ENCODE measurements around the gene PCSK6.

PCSK6 gene

GRCh38 chr15:101448336-101448735, 41.2 kb downstream of the PCSK6 start:
- TF ChIP-seq, protein P1, sequence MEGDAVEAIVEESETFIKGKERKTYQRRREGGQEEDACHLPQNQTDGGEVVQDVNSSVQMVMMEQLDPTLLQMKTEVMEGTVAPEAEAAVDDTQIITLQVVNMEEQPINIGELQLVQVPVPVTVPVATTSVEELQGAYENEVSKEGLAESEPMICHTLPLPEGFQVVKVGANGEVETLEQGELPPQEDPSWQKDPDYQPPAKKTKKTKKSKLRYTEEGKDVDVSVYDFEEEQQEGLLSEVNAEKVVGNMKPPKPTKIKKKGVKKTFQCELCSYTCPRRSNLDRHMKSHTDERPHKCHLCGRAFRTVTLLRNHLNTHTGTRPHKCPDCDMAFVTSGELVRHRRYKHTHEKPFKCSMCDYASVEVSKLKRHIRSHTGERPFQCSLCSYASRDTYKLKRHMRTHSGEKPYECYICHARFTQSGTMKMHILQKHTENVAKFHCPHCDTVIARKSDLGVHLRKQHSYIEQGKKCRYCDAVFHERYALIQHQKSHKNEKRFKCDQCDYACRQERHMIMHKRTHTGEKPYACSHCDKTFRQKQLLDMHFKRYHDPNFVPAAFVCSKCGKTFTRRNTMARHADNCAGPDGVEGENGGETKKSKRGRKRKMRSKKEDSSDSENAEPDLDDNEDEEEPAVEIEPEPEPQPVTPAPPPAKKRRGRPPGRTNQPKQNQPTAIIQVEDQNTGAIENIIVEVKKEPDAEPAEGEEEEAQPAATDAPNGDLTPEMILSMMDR (IDR thresholded peaks at IDR 0.05): no peak

DNA sequence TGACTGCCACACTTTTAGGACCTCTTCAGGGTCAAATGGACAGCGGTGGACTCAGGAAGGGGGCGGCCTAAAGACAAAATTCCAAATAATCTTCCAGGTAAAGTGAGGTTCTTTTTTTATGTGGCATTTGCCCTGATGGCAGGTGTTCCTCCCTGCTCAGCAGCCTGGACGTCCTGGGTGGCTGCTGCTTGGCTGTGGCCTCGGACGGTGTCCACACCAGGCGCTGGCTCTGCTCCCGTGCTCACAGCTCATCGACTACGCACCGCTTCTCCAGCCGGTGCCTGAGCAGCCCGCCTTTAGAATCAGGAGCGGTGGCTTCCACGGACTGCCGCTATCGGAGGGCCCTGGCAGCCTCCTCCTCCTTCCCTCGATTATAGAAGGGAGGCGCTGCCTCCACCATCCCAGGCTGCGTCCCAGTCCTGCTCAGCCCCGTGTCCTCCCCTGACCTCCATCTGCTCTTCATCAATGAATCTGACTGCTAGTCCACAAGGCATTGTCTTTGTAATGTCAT, 41.9 kb downstream of the PCSK6 start:
- TF ChIP-seq, protein P1 (IDR thresholded peaks at IDR 0.05): no peak

DNA sequence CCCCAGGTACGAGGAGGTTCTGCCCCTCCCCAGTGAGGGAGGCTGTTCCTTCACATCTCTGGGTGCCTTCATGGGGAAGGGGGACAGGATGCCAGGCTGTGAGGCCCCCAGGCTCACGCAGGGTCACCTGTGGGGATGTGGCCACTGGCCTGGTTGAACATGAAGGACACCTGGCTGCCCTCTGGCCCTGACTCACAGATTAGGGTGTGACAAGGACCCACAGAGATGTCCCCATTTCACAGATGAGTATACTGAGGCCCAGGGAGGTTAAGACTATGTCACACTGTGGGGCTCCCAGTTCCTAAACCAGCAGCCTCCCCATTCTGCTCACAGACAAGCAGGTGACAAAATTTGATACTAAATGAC, 42.4 kb downstream of the PCSK6 start:
- TF ChIP-seq, protein P1 (IDR thresholded peaks at IDR 0.05): no peak

- TF ChIP-seq, protein P1 (IDR thresholded peaks at IDR 0.05): no peak
These were observed 42.9 kb downstream of the PCSK6 start for GRCh38 chr15:101446518-101447167.

DNA sequence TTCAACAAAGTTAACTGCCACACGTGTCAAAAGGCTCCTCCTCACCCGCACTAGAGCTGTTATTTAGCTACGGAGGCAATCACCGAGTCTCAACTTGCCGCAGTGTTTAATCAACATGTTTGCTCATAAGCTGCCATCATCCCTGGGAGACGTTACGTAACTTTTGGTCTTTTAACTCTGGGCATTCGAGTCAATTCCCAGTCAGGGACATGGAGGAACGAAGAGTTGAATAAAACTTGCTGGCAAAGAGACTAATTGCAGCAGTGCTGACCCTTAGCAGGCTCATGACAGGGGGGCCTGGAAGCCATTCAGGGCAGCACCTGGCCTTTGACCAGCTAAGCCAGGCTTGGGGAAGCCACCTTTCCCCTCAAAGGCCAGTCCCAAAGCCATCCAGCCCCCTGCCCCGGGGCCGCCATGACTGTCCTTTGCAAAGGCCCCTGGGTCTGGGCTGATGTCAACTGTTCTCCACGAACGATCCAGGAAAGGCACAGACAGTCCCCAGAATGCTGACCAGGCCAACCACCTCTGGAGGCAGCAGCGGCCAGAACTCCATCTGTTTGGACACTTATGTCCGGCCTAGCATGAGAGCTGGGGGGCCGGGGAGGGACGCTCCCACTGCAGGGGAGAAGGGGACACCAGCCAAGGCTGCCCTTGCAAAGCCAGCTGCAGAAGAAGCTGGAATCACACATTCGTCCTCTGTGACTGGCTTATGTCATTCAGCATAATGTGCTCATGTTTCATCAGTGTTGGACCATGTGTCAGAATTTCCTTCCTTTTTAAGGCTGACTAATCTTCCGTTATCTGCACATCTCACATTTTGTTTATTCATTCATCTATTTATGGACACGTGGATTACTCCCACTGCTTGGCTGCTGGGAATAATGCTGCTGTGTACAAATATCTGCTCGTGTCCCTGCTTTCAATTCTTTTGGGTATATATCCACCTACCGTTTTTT, 43.7 kb downstream of the PCSK6 start:
- TF ChIP-seq, protein P1 (IDR thresholded peaks at IDR 0.05): no peak

- TF ChIP-seq, protein P1 (IDR thresholded peaks at IDR 0.05): no peak
These were observed 44.5 kb downstream of the PCSK6 start for GRCh38 chr15:101444807-101445508.

DNA sequence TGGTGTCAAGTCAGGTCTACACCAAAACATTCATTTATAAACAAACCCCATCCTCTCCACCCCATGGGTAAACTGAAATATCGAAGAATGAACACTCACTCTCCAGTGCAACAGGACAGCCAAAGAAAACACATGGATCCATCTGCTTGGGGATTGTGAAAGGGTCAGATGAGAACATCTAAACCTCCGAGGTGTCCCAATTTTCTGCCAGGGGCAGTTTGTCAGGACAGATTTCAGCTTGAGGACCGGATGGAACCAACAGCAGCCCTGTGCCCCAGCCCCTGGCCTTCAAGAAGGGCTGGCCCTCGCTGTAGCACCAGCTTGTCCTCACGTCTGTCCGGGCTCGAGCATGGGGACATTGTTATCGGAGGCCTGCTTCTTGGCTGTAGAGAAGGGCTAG, 45.5 kb downstream of the PCSK6 start:
- TF ChIP-seq, protein P1 (IDR thresholded peaks at IDR 0.05): no peak

All from LNCAP (cell line).